Neural cell (in vitro differentiated cells): ENCODE results near the gene GPER1. TPM values are rescaled to one million over a fixed set of nuclear protein-coding genes. Genes with fewer than 3 reads are reported as not detected.

Experiments
- H2AFZ ChIP-seq: fragments of 200-600, 300-800 bp; sonication (generic), shearing (Covaris generic); 2 replicates; pipeline ENCODE4 v1.6.0; 2014; ENCODE audit warnings: low read depth, mild to moderate bottlenecking, antibody characterized with exemption, low read length, moderate library complexity
- H3F3A ChIP-seq: fragments of 200-600 bp; shearing (Covaris generic); 2 replicates; pipeline ENCODE4 v1.6.1; 2016; ENCODE audit warnings: mild to moderate bottlenecking, moderate library complexity, mixed read lengths, antibody characterized with exemption, low read length; ENCODE audit not compliant: insufficient read depth, poor library complexity, severe bottlenecking
- H3K27ac ChIP-seq: fragments of 200-600, 300-800 bp; sonication (generic), shearing (Covaris generic); 2 replicates; pipeline ENCODE4 v1.5.1; 2014; ENCODE audit warnings: mild to moderate bottlenecking, low read length, moderate library complexity
- H3K27me3 ChIP-seq: fragments of 300-800, 200-600 bp; sonication (generic), shearing (Covaris generic); 2 replicates; pipeline ENCODE4 v1.6.0; 2014; ENCODE audit warnings: mild to moderate bottlenecking, low read depth, low read length, moderate library complexity; ENCODE audit not compliant: insufficient read depth
- H3K36me3 ChIP-seq: fragments of 300-800, 200-600 bp; sonication (generic), shearing (Covaris generic); 2 replicates; pipeline ENCODE4 v1.5.1; 2014; ENCODE audit warnings: mild to moderate bottlenecking, antibody characterized with exemption, low read length, moderate library complexity; ENCODE audit not compliant: insufficient read depth
- H3K4me2 ChIP-seq: fragments of 300-800, 200-600 bp; sonication (generic), shearing (Covaris generic); 2 replicates; pipeline ENCODE4 v1.6.0; 2014; ENCODE audit warnings: mild to moderate bottlenecking, low read length
- H3K4me3 ChIP-seq: fragments of 300-800, 200-600 bp; sonication (generic), shearing (Covaris generic); 2 replicates; pipeline ENCODE4 v1.5.1; 2014; ENCODE audit warnings: mild to moderate bottlenecking, low read length, moderate library complexity
- H3K79me2 ChIP-seq: fragments of 200-600 bp; shearing (Covaris generic); replicated peaks from 2 replicates; pipeline ENCODE4 v1.6.0; 2014; ENCODE audit warnings: mild to moderate bottlenecking, low read length, moderate library complexity; ENCODE audit not compliant: insufficient read depth
- H3K9ac ChIP-seq: fragments of 300-800, 200-600 bp; sonication (generic), shearing (Covaris generic); 2 replicates; pipeline ENCODE4 v1.6.1; 2016; ENCODE audit warnings: mild to moderate bottlenecking, low read length, mixed read lengths
- H3K9me2 ChIP-seq: fragments of 200-600 bp; shearing (Covaris generic); 2 replicates; pipeline ENCODE4 v1.6.1; 2016; ENCODE audit warnings: mild to moderate bottlenecking, low read length, mixed read lengths; ENCODE audit not compliant: insufficient read depth
- H3K9me3 ChIP-seq: fragments of 200-600, 300-800 bp; sonication (generic), shearing (Covaris generic); 2 replicates; pipeline ENCODE4 v1.6.1; 2016; ENCODE audit warnings: mild to moderate bottlenecking, mixed run types, low read length, moderate library complexity, mixed read lengths
- H4K20me1 ChIP-seq: fragments of 200-600 bp; shearing (Covaris generic); 2 replicates; pipeline ENCODE4 v1.6.1; 2016; ENCODE audit warnings: mild to moderate bottlenecking, mixed run types; ENCODE audit not compliant: insufficient read depth
- EP300 ChIP-seq: fragments of 450-650 bp; conservative IDR thresholded peaks from 2 replicates; pipeline ENCODE4 v1.6.1; 2014; ENCODE audit warnings: antibody characterized with exemption, mild to moderate bottlenecking, moderate library complexity; ENCODE audit not compliant: poor library complexity, severe bottlenecking
- EZH2 ChIP-seq: fragments of 200-600, 300-800 bp; shearing (Covaris generic), sonication (generic); IDR thresholded peaks from 2 replicates; pipeline ENCODE4 v1.6.1; 2014; ENCODE audit warnings: antibody characterized with exemption, low read length, borderline replicate concordance, mild to moderate bottlenecking; ENCODE audit not compliant: insufficient read depth, poor library complexity, severe bottlenecking
- MXI1 ChIP-seq: fragments of 450-650 bp; conservative IDR thresholded peaks from 2 replicates; pipeline ENCODE4 v1.6.1; 2014; ENCODE audit warnings: antibody characterized with exemption, mild to moderate bottlenecking; ENCODE audit not compliant: poor library complexity, severe bottlenecking
- POLR2AphosphoS5 ChIP-seq: IDR thresholded peaks from 2 replicates; pipeline ENCODE4 v1.6.1; 2012
- RAD21 ChIP-seq: fragments of 450-650 bp; conservative IDR thresholded peaks from 2 replicates; pipeline ENCODE4 v1.6.1; 2014; ENCODE audit warnings: antibody characterized with exemption, mild to moderate bottlenecking, moderate library complexity
- SMC3 ChIP-seq: fragments of 450-650 bp; conservative IDR thresholded peaks from 2 replicates; pipeline ENCODE4 v1.6.1; 2014; ENCODE audit warnings: antibody characterized with exemption, mild to moderate bottlenecking, moderate library complexity; ENCODE audit not compliant: poor library complexity
- TAF1 ChIP-seq: IDR thresholded peaks from 2 replicates; pipeline ENCODE4 v1.6.1; 2012; ENCODE audit warnings: low read depth
- polyA plus RNA-seq: library from polyadenylated mRNA; depleted of rRNA; stranded (reverse); fragments of >200 nt; gene quantifications from 2 replicates; pipeline ENCODE4 v1.2.3, GENCODE V29; 2014
- TF ChIP-seq, protein P1 (sequence below): fragments of 450-650 bp; IDR thresholded peaks from 2 replicates; pipeline ENCODE4 v1.5.1; 2014; ENCODE audit warnings: antibody characterized with exemption, mild to moderate bottlenecking, moderate library complexity; ENCODE audit not compliant: poor library complexity, severe bottlenecking
- TF ChIP-seq, protein P2 (sequence below): IDR thresholded peaks from 2 replicates; pipeline ENCODE4 v1.6.1; 2012; ENCODE audit warnings: borderline replicate concordance

The GPER1 gene
- polyA plus RNA-seq, 1 donor from 2014 or later: not detected

DNA sequence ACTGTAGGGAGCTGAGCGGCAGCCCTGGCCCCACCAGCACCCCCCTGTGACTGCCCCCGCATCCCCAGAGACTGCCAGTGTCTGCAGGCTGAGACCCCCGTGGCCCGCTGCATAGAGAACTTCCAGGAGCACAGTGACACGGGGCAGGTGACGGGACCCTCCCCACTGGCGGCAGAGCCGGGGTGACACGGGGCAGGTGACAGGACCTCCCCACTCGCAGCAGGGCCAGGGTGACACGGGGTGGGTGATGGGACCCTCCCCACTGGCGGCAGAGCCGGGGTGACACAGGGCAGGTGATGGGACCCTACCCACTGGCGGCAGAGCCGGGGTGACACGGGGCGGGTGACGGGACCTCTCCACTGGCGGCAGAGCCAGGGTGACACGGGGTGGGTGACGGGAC lies 2.3 kb downstream of the GPER1 start:
- H3K27ac ChIP-seq: no peak overlapping the region

DNA sequence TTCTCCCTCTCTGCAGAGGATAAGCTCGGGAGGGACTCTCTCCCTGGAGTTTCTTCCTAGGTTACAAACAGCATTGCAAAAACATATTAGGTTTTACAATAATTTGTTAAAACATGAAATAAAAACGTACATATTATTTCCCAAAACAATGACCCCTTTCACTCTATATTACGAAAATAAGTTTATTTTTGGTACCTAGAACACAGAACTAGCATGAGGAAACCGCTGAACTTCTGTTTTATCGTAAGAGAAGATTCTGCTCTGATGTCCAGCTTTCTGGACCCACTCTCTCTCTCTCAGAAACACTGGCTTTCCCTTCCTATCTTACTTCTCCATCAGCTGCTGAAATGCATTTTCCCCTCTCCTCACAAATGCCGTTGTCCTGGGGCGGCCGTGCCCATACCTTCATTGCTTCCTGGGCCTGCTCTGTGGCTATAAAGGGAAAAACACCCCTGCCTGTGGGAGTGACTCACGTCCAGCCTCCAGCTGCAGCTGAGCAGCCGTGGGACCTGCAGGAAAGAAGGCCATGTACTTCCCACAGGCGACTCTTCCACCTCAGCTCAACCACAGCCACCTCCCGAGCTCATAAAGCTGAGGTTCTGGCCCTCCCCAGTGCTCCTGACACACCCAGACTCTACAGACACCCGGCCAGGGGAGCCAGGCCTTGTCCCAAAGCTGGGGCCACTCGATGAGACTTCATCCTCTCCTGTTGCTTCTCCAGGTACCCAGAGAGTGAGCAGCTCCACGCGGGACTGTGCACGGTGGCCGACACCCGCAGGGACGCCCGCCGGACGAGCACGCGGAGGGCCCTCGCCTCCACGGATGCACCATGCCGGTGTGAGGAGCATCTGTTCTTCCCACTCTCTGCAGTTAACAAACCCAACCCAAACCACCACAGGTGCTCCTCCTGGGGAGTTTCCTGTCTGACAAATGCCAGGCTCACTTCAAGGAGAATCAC lies 3.1 kb downstream of the GPER1 start:
- Histone ChIP-seq H3K4me2 (no peak overlapping the region), H3K27me3 (no peaks in the 10 kb centered on the region), H2AFZ (no peak overlapping the region), H3K9ac (no peak overlapping the region), H3K36me3 (peaks cover 4% of the 10 kb centered on the region), H3K4me3 (no peak overlapping the region), H3K79me2 (no peaks in the 10 kb centered on the region), H3K9me2 (no peaks in the 10 kb centered on the region), H3F3A (no peaks in the 10 kb centered on the region), H3K27ac (no peak overlapping the region), H3K9me3 (no peaks in the 10 kb centered on the region), H4K20me1 (no peaks in the 10 kb centered on the region)
- no peak for TF ChIP-seq EZH2
- no peak for TF ChIP-seq EP300
- TF ChIP-seq RAD21: no peak
- TF ChIP-seq POLR2AphosphoS5: no peak

More for the DNA sequence above, 2.3 kb downstream of the GPER1 start:
- H3K4me2 ChIP-seq: no peak overlapping the region
- H4K20me1 ChIP-seq: no peaks in the 10 kb centered on the region
- H3K4me3 ChIP-seq: no peak overlapping the region
- H2AFZ ChIP-seq: no peak overlapping the region
- TF ChIP-seq, protein P1, sequence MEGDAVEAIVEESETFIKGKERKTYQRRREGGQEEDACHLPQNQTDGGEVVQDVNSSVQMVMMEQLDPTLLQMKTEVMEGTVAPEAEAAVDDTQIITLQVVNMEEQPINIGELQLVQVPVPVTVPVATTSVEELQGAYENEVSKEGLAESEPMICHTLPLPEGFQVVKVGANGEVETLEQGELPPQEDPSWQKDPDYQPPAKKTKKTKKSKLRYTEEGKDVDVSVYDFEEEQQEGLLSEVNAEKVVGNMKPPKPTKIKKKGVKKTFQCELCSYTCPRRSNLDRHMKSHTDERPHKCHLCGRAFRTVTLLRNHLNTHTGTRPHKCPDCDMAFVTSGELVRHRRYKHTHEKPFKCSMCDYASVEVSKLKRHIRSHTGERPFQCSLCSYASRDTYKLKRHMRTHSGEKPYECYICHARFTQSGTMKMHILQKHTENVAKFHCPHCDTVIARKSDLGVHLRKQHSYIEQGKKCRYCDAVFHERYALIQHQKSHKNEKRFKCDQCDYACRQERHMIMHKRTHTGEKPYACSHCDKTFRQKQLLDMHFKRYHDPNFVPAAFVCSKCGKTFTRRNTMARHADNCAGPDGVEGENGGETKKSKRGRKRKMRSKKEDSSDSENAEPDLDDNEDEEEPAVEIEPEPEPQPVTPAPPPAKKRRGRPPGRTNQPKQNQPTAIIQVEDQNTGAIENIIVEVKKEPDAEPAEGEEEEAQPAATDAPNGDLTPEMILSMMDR: no peak
- no peak for TF ChIP-seq POLR2AphosphoS5
- TF ChIP-seq TAF1: no peak
- TF ChIP-seq MXI1: no peak
- TF ChIP-seq RAD21: no peak
- no peak for TF ChIP-seq SMC3
- TF ChIP-seq EP300: no peak
- TF ChIP-seq, protein P2, sequence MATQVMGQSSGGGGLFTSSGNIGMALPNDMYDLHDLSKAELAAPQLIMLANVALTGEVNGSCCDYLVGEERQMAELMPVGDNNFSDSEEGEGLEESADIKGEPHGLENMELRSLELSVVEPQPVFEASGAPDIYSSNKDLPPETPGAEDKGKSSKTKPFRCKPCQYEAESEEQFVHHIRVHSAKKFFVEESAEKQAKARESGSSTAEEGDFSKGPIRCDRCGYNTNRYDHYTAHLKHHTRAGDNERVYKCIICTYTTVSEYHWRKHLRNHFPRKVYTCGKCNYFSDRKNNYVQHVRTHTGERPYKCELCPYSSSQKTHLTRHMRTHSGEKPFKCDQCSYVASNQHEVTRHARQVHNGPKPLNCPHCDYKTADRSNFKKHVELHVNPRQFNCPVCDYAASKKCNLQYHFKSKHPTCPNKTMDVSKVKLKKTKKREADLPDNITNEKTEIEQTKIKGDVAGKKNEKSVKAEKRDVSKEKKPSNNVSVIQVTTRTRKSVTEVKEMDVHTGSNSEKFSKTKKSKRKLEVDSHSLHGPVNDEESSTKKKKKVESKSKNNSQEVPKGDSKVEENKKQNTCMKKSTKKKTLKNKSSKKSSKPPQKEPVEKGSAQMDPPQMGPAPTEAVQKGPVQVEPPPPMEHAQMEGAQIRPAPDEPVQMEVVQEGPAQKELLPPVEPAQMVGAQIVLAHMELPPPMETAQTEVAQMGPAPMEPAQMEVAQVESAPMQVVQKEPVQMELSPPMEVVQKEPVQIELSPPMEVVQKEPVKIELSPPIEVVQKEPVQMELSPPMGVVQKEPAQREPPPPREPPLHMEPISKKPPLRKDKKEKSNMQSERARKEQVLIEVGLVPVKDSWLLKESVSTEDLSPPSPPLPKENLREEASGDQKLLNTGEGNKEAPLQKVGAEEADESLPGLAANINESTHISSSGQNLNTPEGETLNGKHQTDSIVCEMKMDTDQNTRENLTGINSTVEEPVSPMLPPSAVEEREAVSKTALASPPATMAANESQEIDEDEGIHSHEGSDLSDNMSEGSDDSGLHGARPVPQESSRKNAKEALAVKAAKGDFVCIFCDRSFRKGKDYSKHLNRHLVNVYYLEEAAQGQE: no peak
- no peak for TF ChIP-seq EZH2
- no peaks in the 10 kb centered on the region for H3F3A ChIP-seq
- H3K9ac ChIP-seq: no peak overlapping the region
- H3K79me2 ChIP-seq: no peaks in the 10 kb centered on the region
- no peaks in the 10 kb centered on the region for H3K27me3 ChIP-seq
- H3K9me2 ChIP-seq: no peaks in the 10 kb centered on the region
- H3K9me3 ChIP-seq: no peaks in the 10 kb centered on the region
- peaks cover 4% of the 10 kb centered on the region for H3K36me3 ChIP-seq
